GM18909 (cell line): ENCODE data around the gene MPRIP.

ENCODE experiments used
- ATAC-seq: cut with Tn5 transposase; IDR thresholded peaks from one replicate; pipeline ENCODE4 v1.9.1; 2021; ENCODE audit warnings: mild to moderate bottlenecking; ENCODE audit not compliant: unreplicated experiment, poor library complexity

Gene MPRIP

GRCh38 chr17:17028059-17028877 lies 14.0 kb upstream of the MPRIP start:
- ATAC-seq: no peak

GRCh38 chr17:17028878-17029535 lies 13.2 kb upstream of the MPRIP start:
- no peak for ATAC-seq

- ATAC-seq: no peak
Measured at GRCh38 chr17:17029938-17030337, 12.3 kb upstream of the MPRIP start.

GRCh38 chr17:17030515-17031211 lies 11.6 kb upstream of the MPRIP start:
- no peak for ATAC-seq

GRCh38 chr17:17032131-17032692 lies 10.0 kb upstream of the MPRIP start:
- no peak for ATAC-seq

GRCh38 chr17:17033466-17033865 lies 8.8 kb upstream of the MPRIP start:
- ATAC-seq: no peak

- ATAC-seq: no peak
Measured at GRCh38 chr17:17034026-17034425, 8.2 kb upstream of the MPRIP start.

- ATAC-seq: no peak
Measured at GRCh38 chr17:17034496-17035075, 7.7 kb upstream of the MPRIP start.

- ATAC-seq: no peak
Measured at GRCh38 chr17:17035490-17035889, 6.8 kb upstream of the MPRIP start.

GRCh38 chr17:17035920-17036523 lies 6.2 kb upstream of the MPRIP start:
- no peak for ATAC-seq

- ATAC-seq: no peak
Measured at GRCh38 chr17:17036524-17036998, 5.7 kb upstream of the MPRIP start.

GRCh38 chr17:17039911-17040310 lies 2.3 kb upstream of the MPRIP start:
- no peak for ATAC-seq

GRCh38 chr17:17041018-17041521 lies 1.2 kb upstream of the MPRIP start:
- no peak for ATAC-seq

- ATAC-seq: peak; percentile 95
Measured at GRCh38 chr17:17041571-17042383, 480 bp upstream of the MPRIP start.

GRCh38 chr17:17042851-17043460 lies 699 bp downstream of the MPRIP start:
- peak; percentile 2 for ATAC-seq

- no peak for ATAC-seq
Measured at GRCh38 chr17:17043461-17044271, 1.4 kb downstream of the MPRIP start.

- ATAC-seq: no peak
Measured at GRCh38 chr17:17044846-17045561, 2.7 kb downstream of the MPRIP start.
